Measurements from ENCODE around the gene CTNNBIP1. TPM values are rescaled to one million over a fixed set of nuclear protein-coding genes. Genes with fewer than 3 reads are reported as not detected.

Gene CTNNBIP1
- total and polyA plus RNA-seq, 2 of the 8 experiments (the other 6 are each of a cell fraction or from before 2014, with no cell fraction given): 40.9 to 46.6 TPM

DNA sequence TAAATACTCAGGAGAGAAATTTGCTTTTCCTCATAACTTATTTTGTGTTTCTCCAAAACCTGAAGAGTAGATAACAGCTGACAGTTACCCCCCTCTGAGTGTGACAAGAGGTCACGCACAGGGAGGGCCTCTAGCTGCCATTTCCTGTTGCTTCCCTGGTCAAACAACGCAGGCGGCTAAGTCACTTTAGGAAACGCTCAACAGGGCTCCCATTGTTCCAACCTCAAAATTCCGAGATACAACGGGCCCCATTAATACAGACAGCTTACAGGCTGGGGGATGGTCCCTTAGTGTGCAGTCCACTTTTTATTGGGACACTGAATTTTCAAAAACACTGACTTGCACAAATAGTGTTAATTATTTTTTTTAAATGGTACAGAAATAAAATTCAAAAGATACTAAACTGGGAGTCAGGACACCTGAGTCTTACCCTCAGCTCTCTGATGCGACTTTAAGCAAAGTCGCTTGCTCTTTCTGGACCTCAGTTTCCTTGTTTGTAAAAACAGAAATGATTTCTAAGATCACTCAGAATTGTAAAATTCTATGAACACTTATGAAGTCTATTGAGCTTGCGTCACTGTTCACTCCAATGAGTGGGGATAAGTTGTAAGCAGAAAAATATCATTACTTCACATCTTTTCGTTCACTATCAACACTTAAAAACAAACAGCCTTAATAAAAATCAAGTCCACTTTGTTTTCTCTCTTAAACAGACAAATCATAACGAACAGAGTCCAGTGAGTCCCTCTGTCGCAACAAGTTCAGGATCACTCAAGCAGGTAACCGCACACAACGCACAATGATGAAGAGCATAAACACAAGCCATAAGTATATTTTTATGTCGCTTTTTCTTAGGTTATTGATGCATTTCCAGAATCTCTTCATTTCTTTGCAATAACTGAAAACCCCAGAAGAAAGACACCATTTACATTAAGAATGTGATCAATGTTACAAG lies 19.6 kb upstream of the CTNNBIP1 start (continued):
- no peak for TF ChIP-seq POLR2AphosphoS5 (IDR thresholded peaks at IDR 0.05; ENCODE audit: low read depth, low read length)
- peak; percentile 36; the same call in 1 of the 2 replicates for TF ChIP-seq TCF12 (IDR thresholded peaks at IDR 0.05; ENCODE audit: low read depth, low read length)
